HUDEP-2 (cell line): ENCODE results near the gene NOP56.
"Not testable (repeated sequence)": the region's sequence is repeated elsewhere in the genome, so short reads cannot be mapped to it uniquely, and the experiment has no call there.

Experiments
- DNase-seq, 76 experiments: peaks; one replicate each; lab custom pipeline; 2025; ENCODE audit not compliant: unreplicated experiment in 76 of 76; lab: John Stamatoyannopoulos, UW

NOP56 gene

GRCh38 chr20:2682040-2682439, 29.6 kb downstream of the NOP56 start:
- DNase-seq = not testable (repeated sequence)

GRCh38 chr20:2684817-2685216, 32.4 kb downstream of the NOP56 start:
- not testable (repeated sequence) for DNase-seq

- no peak for DNase-seq
Observed at GRCh38 chr20:2687514-2687913, 35.1 kb downstream of the NOP56 start.

DNA sequence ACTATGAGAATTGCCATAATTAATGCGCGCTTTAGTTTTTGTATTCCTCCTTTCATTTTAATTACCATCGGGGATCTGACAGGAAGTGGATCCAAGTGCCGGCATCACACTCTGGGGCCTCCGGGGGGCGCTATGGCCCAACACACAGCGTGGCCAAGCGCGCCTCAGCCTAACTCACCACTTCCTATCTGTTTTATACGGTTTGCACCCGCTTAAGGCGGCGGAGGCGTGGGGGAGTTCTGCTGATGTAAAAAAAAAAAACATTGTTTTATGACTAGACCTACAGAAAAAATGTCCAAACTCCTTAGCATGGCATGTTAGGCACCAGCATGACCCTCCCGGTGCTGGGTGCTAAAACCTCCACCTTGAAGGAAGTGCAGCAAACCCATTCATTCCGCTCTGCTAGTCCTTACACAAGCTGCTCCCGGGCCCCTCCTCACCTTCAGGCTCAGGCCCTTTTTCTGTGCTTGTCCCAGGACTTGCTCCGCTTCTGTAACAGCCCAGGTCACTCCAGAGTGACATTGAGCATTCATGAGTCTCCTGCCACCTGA, 35.7 kb downstream of the NOP56 start:
- DNase-seq = peak in 61 of 76 experiments; percentile 2 to 79 (median 44)

GRCh38 chr20:2690213-2690612, 37.8 kb downstream of the NOP56 start:
- no peak for DNase-seq

- DNase-seq = no peak
Observed at GRCh38 chr20:2690718-2691117, 38.3 kb downstream of the NOP56 start.

DNA sequence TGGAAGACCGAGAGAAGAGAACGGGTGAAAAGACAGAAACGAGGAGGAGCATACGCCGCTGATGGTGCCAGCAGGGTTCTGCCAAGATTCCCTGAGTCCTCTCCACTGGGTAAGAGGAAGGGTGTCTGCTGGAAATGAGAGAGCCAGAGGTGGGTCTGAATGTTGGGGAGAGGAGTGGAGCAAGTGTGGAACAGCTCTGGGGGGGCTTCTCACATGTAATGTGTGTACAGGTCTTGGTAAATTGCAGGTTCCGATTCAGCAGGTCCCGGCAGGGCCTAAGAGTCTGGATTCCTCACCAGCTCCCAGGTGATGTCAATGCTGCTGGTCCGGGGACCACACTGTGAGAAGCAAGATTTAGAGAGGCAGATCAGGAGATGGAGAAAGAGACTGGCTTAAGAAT, 38.7 kb downstream of the NOP56 start:
- DNase-seq = no peak

GRCh38 chr20:2691663-2692035, 39.2 kb downstream of the NOP56 start:
- no peak for DNase-seq

- peak in 1 of 76 experiments; percentile 13 for DNase-seq
Observed at GRCh38 chr20:2692036-2692885, 39.8 kb downstream of the NOP56 start, which contains the start of gene EBF4. Gene EBF4, plus strand, starts transcription at chr20:2692780. Its CDS starts 866 bp downstream, at chr20:2693646.

GRCh38 chr20:2692886-2693285, 40.5 kb downstream of the NOP56 start:
- DNase-seq = no peak

- DNase-seq = no peak
Observed at GRCh38 chr20:2693286-2694007, 41.0 kb downstream of the NOP56 start.

DNA sequence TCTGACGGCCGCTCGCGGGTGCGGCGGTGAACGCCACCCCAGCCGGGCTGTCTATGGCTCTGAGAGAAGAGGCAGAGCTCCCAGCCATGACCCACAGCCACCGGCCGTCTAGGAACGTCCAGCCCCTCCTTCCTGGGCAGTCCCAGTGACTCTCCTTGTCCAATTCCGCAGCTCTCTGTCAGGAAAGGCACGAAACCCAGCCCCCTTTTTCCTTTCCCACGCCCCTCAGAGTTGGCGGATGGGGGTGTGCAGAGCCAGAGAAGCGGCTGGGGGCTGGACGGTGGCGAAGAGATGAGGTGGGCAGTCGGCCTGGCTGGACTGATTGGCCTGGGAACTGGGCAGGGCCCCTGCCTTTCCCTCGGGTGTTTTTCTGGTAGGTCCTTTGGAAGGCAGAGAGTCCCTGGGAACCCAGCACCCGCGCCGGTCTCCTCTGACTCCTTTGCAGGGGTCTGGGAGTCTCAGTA, 41.6 kb downstream of the NOP56 start:
- DNase-seq = no peak

- DNase-seq = no peak
Observed at GRCh38 chr20:2694519-2694918, 42.1 kb downstream of the NOP56 start.

- no peak for DNase-seq
Observed at GRCh38 chr20:2695206-2695983, 43.0 kb downstream of the NOP56 start.

DNA sequence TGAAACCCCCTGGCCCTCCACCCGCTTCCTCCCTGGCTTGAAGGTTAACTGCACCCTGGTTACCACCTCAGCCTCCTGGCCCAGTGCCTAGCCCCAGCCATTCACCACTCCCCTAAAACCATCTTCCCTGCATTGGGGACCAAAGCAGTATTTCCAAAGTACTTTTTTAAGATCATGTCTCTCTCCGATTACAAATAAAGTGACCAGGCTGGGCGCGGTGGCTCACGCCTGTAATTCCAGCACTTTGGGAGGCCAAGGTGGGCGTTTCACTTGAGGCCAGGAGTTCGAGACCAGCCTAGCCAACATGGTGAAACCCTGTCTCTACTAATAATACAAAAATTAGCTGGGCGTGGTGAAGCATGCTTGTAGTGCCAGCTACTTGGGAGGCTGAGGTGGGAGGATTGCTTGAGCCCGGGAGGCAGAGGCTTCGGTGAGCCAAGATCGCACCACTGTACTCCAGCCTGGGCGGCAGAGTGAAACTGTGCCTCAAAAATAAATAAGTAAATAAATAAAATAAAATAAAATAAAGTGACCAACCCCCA, 43.6 kb downstream of the NOP56 start:
- DNase-seq = not testable (repeated sequence)

DNA sequence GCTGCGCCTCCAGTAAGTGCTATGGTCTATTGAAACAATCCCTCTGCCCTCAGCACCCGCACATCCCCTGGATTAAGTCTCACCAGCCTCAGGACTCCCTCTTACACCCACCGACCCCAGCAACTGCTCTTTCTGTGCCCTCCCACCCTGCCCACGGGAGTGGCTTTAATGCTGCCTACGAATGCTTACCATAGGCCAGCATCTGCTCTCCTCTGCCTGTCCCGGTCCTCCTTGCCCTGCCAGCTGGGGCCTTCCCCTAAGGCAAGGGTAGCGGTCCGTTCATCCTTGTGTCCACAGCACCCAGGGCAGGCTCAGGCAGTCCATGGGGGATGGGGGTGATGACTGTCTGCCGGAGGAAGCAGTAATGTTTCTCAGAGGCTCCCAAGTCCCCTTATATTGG, 44.2 kb downstream of the NOP56 start:
- DNase-seq = no peak

GRCh38 chr20:2697768-2698167, 45.3 kb downstream of the NOP56 start:
- no peak for DNase-seq

DNA sequence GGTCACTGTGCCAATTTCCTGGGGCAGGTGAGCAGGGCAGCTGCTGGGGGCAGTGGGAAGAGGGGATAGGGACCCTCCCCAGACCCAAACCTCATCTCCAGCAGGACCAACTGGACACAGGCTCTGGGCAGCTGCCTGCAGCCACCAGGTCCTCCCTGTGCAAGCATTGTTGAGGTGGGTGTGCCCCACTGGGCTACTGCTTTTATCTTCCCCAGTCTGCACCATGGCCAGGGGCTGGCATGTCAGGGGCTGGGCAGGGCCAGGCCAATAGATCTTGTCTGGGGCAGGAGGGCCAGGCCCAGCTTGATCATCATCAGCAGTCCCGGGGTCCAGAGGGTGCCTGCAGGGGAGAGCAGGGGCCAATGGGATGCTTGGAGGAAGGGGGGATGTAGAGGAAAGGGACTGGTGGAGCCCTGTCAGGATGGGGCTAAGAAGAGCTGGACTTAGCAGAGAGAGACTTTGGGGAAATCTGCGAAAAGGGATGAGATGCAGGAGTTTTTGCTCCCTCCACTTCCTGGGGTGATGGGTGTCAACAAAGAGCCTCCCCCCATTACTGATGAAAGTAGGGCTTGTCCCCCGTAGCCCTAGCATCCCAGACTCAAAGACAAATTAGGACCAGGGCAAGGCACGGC, 45.9 kb downstream of the NOP56 start:
- DNase-seq = no peak

- no peak for DNase-seq
Observed at GRCh38 chr20:2698912-2699311, 46.5 kb downstream of the NOP56 start.
